NCI-H226 (cell line): ENCODE data around the gene CEP128.
"Not testable (repeated sequence)": the region's sequence is repeated elsewhere in the genome, so short reads cannot be mapped to it uniquely, and the experiment has no call there.

Experiments
- DNase-seq: peaks from one replicate; pipeline ENCODE4 v3.0.0-alpha.2; 2015

The CEP128 gene

GRCh38 chr14:80941241-80942185, at the start of gene CEP128:
TSS of gene CEP128 (minus strand) at chr14:80941738.
- DNase-seq = peak; percentile 97

GRCh38 chr14:80988735-80989429, 47.3 kb upstream of the CEP128 start:
- no peak for DNase-seq

- no peak for DNase-seq
These were observed 46.7 kb upstream of the CEP128 start for GRCh38 chr14:80988192-80988591.

GRCh38 chr14:80987235-80988032, 45.9 kb upstream of the CEP128 start:
- DNase-seq = peak; percentile 49

GRCh38 chr14:80982711-80983110, 41.2 kb upstream of the CEP128 start:
- no peak for DNase-seq

GRCh38 chr14:80981673-80982072, 40.1 kb upstream of the CEP128 start:
- DNase-seq = no peak

- no peak for DNase-seq
These were observed 39.6 kb upstream of the CEP128 start for GRCh38 chr14:80981156-80981555.

- no peak for DNase-seq
These were observed 38.4 kb upstream of the CEP128 start for GRCh38 chr14:80979951-80980350.

- DNase-seq = no peak
These were observed 36.9 kb upstream of the CEP128 start for GRCh38 chr14:80978403-80978802.

GRCh38 chr14:80977221-80977620, 35.7 kb upstream of the CEP128 start:
- no peak for DNase-seq

- no peak for DNase-seq
These were observed 33.1 kb upstream of the CEP128 start for GRCh38 chr14:80974679-80975078.

GRCh38 chr14:80973931-80974641, 32.5 kb upstream of the CEP128 start:
- DNase-seq = no peak

GRCh38 chr14:80965037-80965436, 23.5 kb upstream of the CEP128 start:
- DNase-seq = no peak

GRCh38 chr14:80959496-80959895, 18.0 kb upstream of the CEP128 start:
- DNase-seq = no peak

- DNase-seq = no peak
These were observed 17.4 kb upstream of the CEP128 start for GRCh38 chr14:80958939-80959338.

- no peak for DNase-seq
These were observed 16.7 kb upstream of the CEP128 start for GRCh38 chr14:80958226-80958625.

GRCh38 chr14:80957613-80958012, 16.1 kb upstream of the CEP128 start:
- DNase-seq = no peak

- DNase-seq = no peak
These were observed 15.4 kb upstream of the CEP128 start for GRCh38 chr14:80956922-80957321.

GRCh38 chr14:80956102-80956501, 14.6 kb upstream of the CEP128 start:
- no peak for DNase-seq

GRCh38 chr14:80955416-80955941, 13.9 kb upstream of the CEP128 start, which contains the start of gene TSHR:
TSS of gene TSHR (plus strand) at chr14:80955621. CDS start at chr14:80955681, 60 bp downstream.
- no peak for DNase-seq

GRCh38 chr14:80954687-80955299, 13.3 kb upstream of the CEP128 start:
- peak; percentile 58 for DNase-seq

- not testable (repeated sequence) for DNase-seq
These were observed 11.7 kb upstream of the CEP128 start for GRCh38 chr14:80953211-80953610.
